Mesenteric fat pad (tissue), 1 donor: Measurements from ENCODE around the gene GZMM. TPM values are rescaled to one million over a fixed set of nuclear protein-coding genes. Genes with fewer than 3 reads are reported as not detected.
"Not testable (repeated sequence)": the region's sequence is repeated elsewhere in the genome, so short reads cannot be mapped to it uniquely, and the experiment has no call there.

ENCODE experiments used
- DNase-seq: peaks from one replicate; pipeline ENCODE4 v3.0.0-alpha.2; 2020; ENCODE audit warnings: low spot score
- total RNA-seq: library from RNA; stranded (reverse); fragmentation: NEBNext Ultra II Directional; extraction: Animal tissue kit (Norgen Biotek cat#: 25700); gene quantifications from one replicate; pipeline ENCODE4 v1.2.1, GENCODE V29; 2021
- donor health status: DM: yes; HTN: yes; CAD: no.

GZMM gene
- total RNA-seq, 1 donor from 2014 or later: 0.74 TPM

GRCh38 chr19:580274-580835 is 36.5 kb downstream of the GZMM start:
- no peak for DNase-seq

- DNase-seq: no peak
Observed at GRCh38 chr19:581399-582111, 37.7 kb downstream of the GZMM start.

- no peak for DNase-seq
Observed at GRCh38 chr19:582497-583197, 38.8 kb downstream of the GZMM start.

- no peak for DNase-seq
Observed at GRCh38 chr19:583198-583967, 39.5 kb downstream of the GZMM start.

GRCh38 chr19:583968-584239 is 40.1 kb downstream of the GZMM start:
- DNase-seq: no peak

- DNase-seq: no peak
Observed at GRCh38 chr19:584240-585001, 40.6 kb downstream of the GZMM start.

- DNase-seq: not testable (repeated sequence)
Observed at GRCh38 chr19:585146-585545, 41.3 kb downstream of the GZMM start.

- DNase-seq: no peak
Observed at GRCh38 chr19:585551-586110, 41.8 kb downstream of the GZMM start.

- no peak for DNase-seq
Observed at GRCh38 chr19:588093-588740, 44.4 kb downstream of the GZMM start.

GRCh38 chr19:588741-589692 is 45.2 kb downstream of the GZMM start:
- DNase-seq: no peak

GRCh38 chr19:589693-590395 is 46.0 kb downstream of the GZMM start, which contains the start of gene HCN2:
HCN2 (plus strand) TSS chr19:589881; CDS start chr19:589946, 65 bp downstream.
- no peak for DNase-seq

GRCh38 chr19:590396-590745 is 46.5 kb downstream of the GZMM start:
- DNase-seq: no peak

GRCh38 chr19:590750-591098 is 46.9 kb downstream of the GZMM start:
- no peak for DNase-seq

- no peak for DNase-seq
Observed at GRCh38 chr19:591099-591958, 47.5 kb downstream of the GZMM start.

- no peak for DNase-seq
Observed at GRCh38 chr19:592101-592500, 48.2 kb downstream of the GZMM start.

- DNase-seq: no peak
Observed at GRCh38 chr19:593055-593454, 49.2 kb downstream of the GZMM start.

- DNase-seq: no peak
Observed at GRCh38 chr19:593505-593904, 49.7 kb downstream of the GZMM start.
